Liver (tissue), 9 donors: ENCODE results near the gene JAZF1. TPM values are rescaled to one million over a fixed set of nuclear protein-coding genes. Genes with fewer than 3 reads are reported as not detected.

Source experiments
- DNase-seq: peaks from one replicate; pipeline ENCODE4 v3.0.0-alpha.2; 2017; ENCODE audit warnings: low spot score
- H3K27ac ChIP-seq, 2 donors: one replicate each; pipeline ENCODE4 v1.7.0; 2013; ENCODE audit warnings: inconsistent platforms in 2 of 2, low read length in 2 of 2, control low read depth in 1 of 2, low read depth in 1 of 2, mild to moderate bottlenecking in 1 of 2
- H3K27me3 ChIP-seq, 4 donors: one replicate each; pipeline versions ENCODE4 v1.6.1 to v1.7.0; 2013; ENCODE audit warnings: low read length in 3 of 4, inconsistent platforms in 1 of 4, mild to moderate bottlenecking in 1 of 4, moderate library complexity in 1 of 4; ENCODE audit not compliant: control insufficient read depth in 4 of 4, insufficient read depth in 4 of 4
- H3K36me3 ChIP-seq, 4 donors: one replicate each; pipeline versions ENCODE4 v1.6.1 to v1.7.0; 2013; ENCODE audit warnings: low read length in 3 of 4, mild to moderate bottlenecking in 3 of 4, low read depth in 1 of 4, moderate library complexity in 1 of 4; ENCODE audit not compliant: control insufficient read depth in 4 of 4, insufficient read depth in 3 of 4
- H3K4me1 ChIP-seq, 4 donors: one replicate each; pipeline versions ENCODE4 v1.6.1 to v1.7.0; 2013; ENCODE audit warnings: low read length in 3 of 4, mild to moderate bottlenecking in 3 of 4, moderate library complexity in 1 of 4; ENCODE audit not compliant: control insufficient read depth in 4 of 4, insufficient read depth in 4 of 4
- H3K4me3 ChIP-seq, 3 donors: one replicate each; pipeline versions ENCODE4 v1.6.1 to v1.7.0; 2013; ENCODE audit warnings: low read length in 3 of 3, control low read depth in 1 of 3, low read depth in 1 of 3, mild to moderate bottlenecking in 1 of 3
- H3K9ac ChIP-seq, 2 donors: one replicate each; pipeline ENCODE4 v1.7.0; 2013; ENCODE audit warnings: low read length in 2 of 2, mild to moderate bottlenecking in 2 of 2, moderate library complexity in 2 of 2, control low read depth in 1 of 2, low read depth in 1 of 2
- H3K9me3 ChIP-seq, 4 donors: one replicate each; pipeline versions ENCODE4 v1.6.1 to v1.7.0; 2013; ENCODE audit warnings: low read length in 3 of 4; ENCODE audit not compliant: control insufficient read depth in 4 of 4
- ATF3 ChIP-seq: IDR thresholded peaks from 2 replicates; pipeline ENCODE4 v1.6.1; 2016; ENCODE audit warnings: antibody characterized with exemption
- CTCF ChIP-seq: fragments of 150-350 bp; IDR thresholded peaks from 2 replicates; pipeline ENCODE4 v1.5.1; 2017; ENCODE audit warnings: improper control_type of control experiment, low read depth, low read length; ENCODE audit not compliant: missing input control
- EGR1 ChIP-seq, 2 donors: IDR thresholded peaks; 2 replicates each; pipeline ENCODE4 v1.6.1; 2016 to 2018; ENCODE audit warnings: antibody characterized with exemption in 2 of 2, low read depth in 2 of 2
- FOXA1 ChIP-seq: IDR thresholded peaks from 2 replicates; pipeline ENCODE4 v1.6.1; 2016; ENCODE audit warnings: antibody characterized with exemption
- FOXA2 ChIP-seq: IDR thresholded peaks from 2 replicates; pipeline ENCODE4 v1.6.1; 2016; ENCODE audit warnings: antibody characterized with exemption
- GABPA ChIP-seq, 2 donors: IDR thresholded peaks in 1 of 2; conservative IDR thresholded peaks in 1 of 2; 2 replicates each; pipeline ENCODE4 v1.6.1; 2016; ENCODE audit warnings: antibody characterized with exemption in 2 of 2, mild to moderate bottlenecking in 1 of 2, moderate library complexity in 1 of 2
- HNF4A ChIP-seq, 2 donors: conservative IDR thresholded peaks; 2 replicates each; pipeline ENCODE4 v1.6.1; 2016; ENCODE audit warnings: antibody characterized with exemption in 2 of 2, mild to moderate bottlenecking in 2 of 2
- HNF4G ChIP-seq: IDR thresholded peaks from 2 replicates; pipeline ENCODE4 v1.6.1; 2016; ENCODE audit warnings: antibody characterized with exemption
- JUND ChIP-seq, 2 donors: IDR thresholded peaks; 2 replicates each; pipeline ENCODE4 v1.6.1; 2016; ENCODE audit warnings: antibody characterized with exemption in 2 of 2
- MAX ChIP-seq: IDR thresholded peaks from 2 replicates; pipeline ENCODE4 v1.6.1; 2016; ENCODE audit warnings: antibody characterized with exemption
- NR2F2 ChIP-seq: IDR thresholded peaks from 2 replicates; pipeline ENCODE4 v1.6.1; 2016; ENCODE audit warnings: antibody characterized with exemption
- RAD21 ChIP-seq, 2 donors: IDR thresholded peaks; 2 replicates each; pipeline ENCODE4 v1.6.1; 2016; ENCODE audit warnings: antibody characterized with exemption in 2 of 2, mild to moderate bottlenecking in 2 of 2
- REST ChIP-seq: IDR thresholded peaks from 2 replicates; pipeline ENCODE4 v1.6.1; 2016; ENCODE audit warnings: antibody characterized with exemption, mild to moderate bottlenecking
- RXRA ChIP-seq, 2 donors: IDR thresholded peaks; 2 replicates each; pipeline ENCODE4 v1.6.1; 2017 to 2018; ENCODE audit warnings: antibody characterized with exemption in 2 of 2, mild to moderate bottlenecking in 1 of 2
- SP1 ChIP-seq: IDR thresholded peaks from 2 replicates; pipeline ENCODE4 v1.6.1; 2018; ENCODE audit warnings: antibody characterized with exemption, mild to moderate bottlenecking
- TAF1 ChIP-seq: conservative IDR thresholded peaks from 2 replicates; pipeline ENCODE4 v1.6.1; 2016; ENCODE audit warnings: antibody characterized with exemption, mild to moderate bottlenecking
- YY1 ChIP-seq: IDR thresholded peaks from 2 replicates; pipeline ENCODE4 v1.6.1; 2016; ENCODE audit warnings: antibody characterized with exemption, mild to moderate bottlenecking
- WGBS: extraction: QIAGEN DNeasy Blood & Tissue Kit; methylation state at CpG from one replicate; pipeline ENCODE4 v1.1.7; 2013; 5-methylcytosine and 5-hydroxymethylcytosine counted together
- polyA plus RNA-seq, 2 donors: library from polyadenylated mRNA; stranded (reverse) in 1 of 2; unstranded in 1 of 2; fragments of 200-250 nt in 1 of 2; fragments of >200 nt in 1 of 2; fragmentation: Nextera tagmentation in 1 of 2; extraction: Ambion mirVana in 1 of 2; gene quantifications; one replicate each; pipeline versions ENCODE4 v1.2.1 to v1.2.3, GENCODE V29; 2013 to 2015
- total RNA-seq, 2 donors: library from RNA; depleted of rRNA; stranded (reverse); fragments of >200 nt; gene quantifications; one replicate each; pipeline ENCODE4 v1.2.3, GENCODE V29; 2014
- donor health status: healthy.
- donor health status: healthy.
- donor health status: healthy.
- donor health status: healthy.
- donor health status: healthy.

Gene JAZF1
- total and polyA plus RNA-seq, 4 donors = 2.7 to 17.8 (median 4.0) TPM

- no peak for TF ChIP-seq ATF3
- TF ChIP-seq CTCF = no peak
- TF ChIP-seq YY1 = no peak
- no peak for TF ChIP-seq RXRA (IDR thresholded peaks at IDR 0.05)
- no peak for TF ChIP-seq FOXA1
- TF ChIP-seq EGR1 (IDR thresholded peaks at IDR 0.05; ENCODE audit: low read depth in 2 of 2) = no peak
- TF ChIP-seq JUND (IDR thresholded peaks at IDR 0.05) = no peak
- TF ChIP-seq FOXA2 = no peak
- no peak for TF ChIP-seq NR2F2
- no peak for TF ChIP-seq SP1
- TF ChIP-seq GABPA (IDR thresholded peaks at IDR 0.05 in 1 of 2, conservative IDR thresholded peaks at IDR 0.05 in 1 of 2) = no peak
- no peak for TF ChIP-seq TAF1
- WGBS = 96% methylated on average over 8 of the region's 8 CpGs
Observed at GRCh38 chr7:27942711-27943110, 237.9 kb downstream of the JAZF1 start.

GRCh38 chr7:27941522-27941921, 239.1 kb downstream of the JAZF1 start:
- no peaks in the 10 kb centered on the region for H3K27me3 ChIP-seq
- H3K36me3 ChIP-seq = no peaks in the 10 kb centered on the region
- no peak overlapping the region for H3K27ac ChIP-seq
- WGBS = 69% methylated on average over 2 of the region's 2 CpGs
- H3K4me3 ChIP-seq = no peak overlapping the region
- TF ChIP-seq HNF4G = no peak
- no peak for TF ChIP-seq SP1
- TF ChIP-seq REST = no peak
- TF ChIP-seq RAD21 (IDR thresholded peaks at IDR 0.05) = no peak
- TF ChIP-seq MAX = no peak
- TF ChIP-seq EGR1 (IDR thresholded peaks at IDR 0.05; ENCODE audit: low read depth in 2 of 2) = no peak
- no peak for TF ChIP-seq FOXA1
- TF ChIP-seq JUND (IDR thresholded peaks at IDR 0.05) = no peak
- TF ChIP-seq HNF4A (conservative IDR thresholded peaks at IDR 0.05) = no peak
- no peak for TF ChIP-seq FOXA2
- H3K4me1 ChIP-seq = no peaks in the 10 kb centered on the region
- H3K9me3 ChIP-seq = no peaks in the 10 kb centered on the region
- H3K9ac ChIP-seq = no peak overlapping the region
- DNase-seq = no peak

More at GRCh38 chr7:27942711-27943110, 237.9 kb downstream of the JAZF1 start:
- Histone ChIP-seq H3K9ac (no peak overlapping the region), H3K4me3 (no peak overlapping the region), H3K4me1 (no peaks in the 10 kb centered on the region), H3K27ac (no peak overlapping the region), H3K36me3 (no peaks in the 10 kb centered on the region), H3K27me3 (no peaks in the 10 kb centered on the region), H3K9me3 (no peaks in the 10 kb centered on the region)
- no peak for DNase-seq
